ENCODE measurements around the gene LRR1. TPM values are rescaled to one million over a fixed set of nuclear protein-coding genes. Genes with fewer than 3 reads are reported as not detected.
A peak's percentile ranks its signal among the peaks of the same experiment; 100 is the strongest.

Gene LRR1
- total and polyA plus RNA-seq, 3 donors from 2014 or later: 23.8 to 85.7 (median 35.8) TPM

DNA sequence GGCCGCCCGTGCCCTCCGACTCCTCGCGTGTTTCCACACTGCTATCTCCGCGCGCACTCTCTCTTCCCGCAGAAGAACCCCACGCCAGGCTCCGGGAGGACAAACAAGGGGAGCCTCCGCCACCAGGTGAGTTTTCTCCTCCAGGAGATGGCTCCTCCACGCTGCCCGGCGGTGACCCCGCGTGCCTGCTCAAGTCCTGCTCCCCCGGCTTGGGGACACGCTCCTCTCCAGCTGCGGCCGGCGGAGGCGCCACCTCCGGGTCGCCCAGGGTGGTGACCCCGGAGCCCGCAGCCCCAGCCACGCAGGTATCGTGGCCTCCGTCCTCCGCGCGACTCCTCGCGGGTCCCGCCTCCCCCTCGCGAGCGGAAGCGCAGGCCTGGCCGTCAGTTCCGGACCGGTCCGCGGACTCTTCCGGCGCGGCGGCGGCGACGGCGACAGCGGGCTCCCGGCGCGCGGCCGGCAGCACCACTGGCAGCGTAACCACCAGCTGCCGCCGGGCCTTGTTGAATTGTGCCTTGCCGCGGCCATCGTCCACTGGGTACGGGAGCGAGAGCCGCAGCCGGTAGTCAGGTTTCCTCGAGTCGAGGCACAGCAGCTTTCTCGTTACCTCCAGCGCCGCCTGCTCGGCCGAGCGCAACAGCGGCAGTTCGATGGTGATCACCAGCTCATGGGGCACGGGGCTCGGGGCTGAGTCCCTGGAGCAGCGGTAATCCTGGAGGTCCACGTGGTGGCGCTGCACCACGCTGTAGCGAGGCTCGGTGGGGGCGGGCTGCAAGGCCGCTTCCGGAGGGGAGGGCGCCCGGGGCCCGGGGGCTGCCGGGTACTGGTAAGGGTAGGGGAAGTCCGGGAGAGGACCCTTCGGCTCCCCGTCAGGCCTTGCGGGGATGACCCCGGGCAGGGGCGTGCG is 35.2 kb downstream of the LRR1 start:
- DNase-seq: peak; percentile 95
- intact Hi-C loops (cut with DNase I; ENCODE audit: low total_unique reads): loop anchor here (5.0 kb wide), 1 partner anchor 133 kb away; the partner anchor contains the start of gene KLHDC2
- no peaks in the 10 kb centered on the region for H3K36me3 ChIP-seq (ENCODE audit: low read depth, missing control alignments)
- H3K27ac ChIP-seq: peak overlapping the region; percentile 96
- TF ChIP-seq, protein P1, sequence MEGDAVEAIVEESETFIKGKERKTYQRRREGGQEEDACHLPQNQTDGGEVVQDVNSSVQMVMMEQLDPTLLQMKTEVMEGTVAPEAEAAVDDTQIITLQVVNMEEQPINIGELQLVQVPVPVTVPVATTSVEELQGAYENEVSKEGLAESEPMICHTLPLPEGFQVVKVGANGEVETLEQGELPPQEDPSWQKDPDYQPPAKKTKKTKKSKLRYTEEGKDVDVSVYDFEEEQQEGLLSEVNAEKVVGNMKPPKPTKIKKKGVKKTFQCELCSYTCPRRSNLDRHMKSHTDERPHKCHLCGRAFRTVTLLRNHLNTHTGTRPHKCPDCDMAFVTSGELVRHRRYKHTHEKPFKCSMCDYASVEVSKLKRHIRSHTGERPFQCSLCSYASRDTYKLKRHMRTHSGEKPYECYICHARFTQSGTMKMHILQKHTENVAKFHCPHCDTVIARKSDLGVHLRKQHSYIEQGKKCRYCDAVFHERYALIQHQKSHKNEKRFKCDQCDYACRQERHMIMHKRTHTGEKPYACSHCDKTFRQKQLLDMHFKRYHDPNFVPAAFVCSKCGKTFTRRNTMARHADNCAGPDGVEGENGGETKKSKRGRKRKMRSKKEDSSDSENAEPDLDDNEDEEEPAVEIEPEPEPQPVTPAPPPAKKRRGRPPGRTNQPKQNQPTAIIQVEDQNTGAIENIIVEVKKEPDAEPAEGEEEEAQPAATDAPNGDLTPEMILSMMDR (IDR thresholded peaks at IDR 0.05): peak; percentile 75 to 85 (median 78)
- TF ChIP-seq POLR2A (IDR thresholded peaks at IDR 0.05): no peak
- H3K4me3 ChIP-seq: peak overlapping the region; percentile 95 to 99
- H3K4me1 ChIP-seq: peaks cover 19% of the 10 kb centered on the region
- 0% methylated on average over 12 to 76 of the region's 101 CpGs for WGBS, 2 donors
- H3K9me3 ChIP-seq: no peaks in the 10 kb centered on the region
- no peaks in the 10 kb centered on the region for H3K27me3 ChIP-seq

DNA sequence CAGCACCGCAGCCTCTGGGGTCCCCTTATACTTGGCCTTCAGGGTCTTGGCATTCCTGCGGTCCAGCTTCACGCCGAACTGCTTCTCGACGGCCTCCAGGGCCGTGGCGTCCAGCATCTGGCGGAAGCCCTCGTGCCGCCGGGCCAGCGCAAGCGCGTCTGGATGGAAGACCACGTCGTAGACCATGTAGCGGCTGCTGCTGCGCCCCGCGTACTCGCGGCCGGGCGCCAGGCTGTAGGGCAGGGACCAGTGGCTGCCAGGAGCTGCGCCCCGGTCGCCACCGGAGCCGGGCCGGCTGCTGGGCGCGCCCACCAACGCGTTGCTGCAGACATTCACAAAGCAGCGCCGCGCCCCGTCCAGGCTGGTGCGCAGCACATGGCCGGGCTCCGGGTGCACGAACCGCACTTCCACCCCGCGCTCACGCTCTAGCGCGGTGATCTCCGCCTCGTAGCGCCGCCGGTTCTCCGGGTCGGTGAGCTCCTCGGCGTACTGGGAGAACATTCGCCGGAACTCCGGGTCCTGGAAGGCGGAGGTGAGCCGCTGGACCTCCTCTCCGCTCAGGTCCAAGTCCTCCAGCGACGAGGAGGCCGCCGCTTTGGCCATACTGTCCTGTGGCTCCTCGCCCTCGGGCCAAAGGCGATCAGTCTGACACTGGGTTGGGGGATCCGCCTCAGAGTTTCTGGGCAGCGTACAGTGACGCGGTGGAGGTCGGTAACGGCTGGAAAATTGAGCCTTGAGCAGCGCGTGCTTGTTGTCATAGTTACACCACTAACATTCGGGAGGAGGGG is 36.0 kb downstream of the LRR1 start, which contains the start of gene DNAAF2:
Gene DNAAF2, minus strand, starts transcription at position 698 of the 788 bp plus-strand sequence. Its CDS starts 95 bp downstream, at position 603.
- intact Hi-C loops (cut with DNase I; ENCODE audit: low total_unique reads): loop anchor here (5.0 kb wide), 1 partner anchor 133 kb away; the partner anchor contains the start of gene KLHDC2
- Histone ChIP-seq H3K4me3 (peak within 1 kb of the TSS; percentile 95 to 99), H3K36me3 (ENCODE audit: low read depth, missing control alignments) (no peaks in the 10 kb centered on the region), H3K4me1 (peaks cover 19% of the 10 kb centered on the region), H3K9me3 (no peaks in the 10 kb centered on the region), H3K27ac (peak within 1 kb of the TSS; percentile 96), H3K27me3 (no peaks in the 10 kb centered on the region)
- WGBS, 2 donors: 0% methylated on average over 19 to 30 of the region's 80 CpGs
- DNase-seq: peak; percentile 80
- TF ChIP-seq, protein P1 (IDR thresholded peaks at IDR 0.05): no peak
- TF ChIP-seq POLR2A (IDR thresholded peaks at IDR 0.05): no peak

- H3K4me3 ChIP-seq: no peak overlapping the region
- H3K27ac ChIP-seq: no peak overlapping the region
- intact Hi-C loops (cut with DNase I; ENCODE audit: low total_unique reads): no loop called here
- H3K4me1 ChIP-seq: peaks cover 25% of the 10 kb centered on the region
- WGBS, 2 donors: 41 to 75% methylated on average over 1 of the region's 1 CpG
- no peaks in the 10 kb centered on the region for H3K9me3 ChIP-seq
- no peaks in the 10 kb centered on the region for H3K36me3 ChIP-seq (ENCODE audit: low read depth, missing control alignments)
- no peak for TF ChIP-seq POLR2A (IDR thresholded peaks at IDR 0.05)
- TF ChIP-seq, protein P1 (IDR thresholded peaks at IDR 0.05): no peak
- H3K27me3 ChIP-seq: no peaks in the 10 kb centered on the region
- no peak for DNase-seq
Measured at GRCh38 chr14:49636866-49637265, 38.1 kb downstream of the LRR1 start.

DNA sequence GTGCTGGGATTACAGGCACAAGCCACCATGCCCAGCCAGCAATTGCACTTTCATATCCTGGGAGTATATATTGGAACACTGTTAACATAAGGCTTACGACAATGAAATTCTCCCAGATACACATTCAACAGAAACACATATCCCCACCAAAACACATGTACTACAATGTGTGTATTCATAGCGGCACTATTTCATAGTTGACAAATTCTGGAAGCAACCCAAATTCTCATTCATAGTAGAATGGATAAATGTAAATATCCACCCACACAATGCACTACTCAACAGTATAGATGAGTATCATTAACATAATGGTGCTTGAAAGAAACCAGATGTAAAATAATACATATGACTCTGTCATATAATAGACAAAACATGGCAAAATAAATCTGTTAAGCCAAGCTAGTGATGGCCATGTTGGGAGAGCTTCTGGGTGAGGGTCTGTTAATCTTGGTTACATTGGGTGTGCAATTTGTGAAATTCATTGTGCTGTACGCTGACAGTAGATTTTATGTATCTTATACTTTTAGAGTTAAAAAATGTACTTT is 38.9 kb downstream of the LRR1 start:
- TF ChIP-seq, protein P1 (IDR thresholded peaks at IDR 0.05): no peak
- no peak for TF ChIP-seq POLR2A (IDR thresholded peaks at IDR 0.05)
- no peaks in the 10 kb centered on the region for H3K9me3 ChIP-seq
- no peak overlapping the region for H3K27ac ChIP-seq
- intact Hi-C loops (cut with DNase I; ENCODE audit: low total_unique reads): no loop called here
- no peak for DNase-seq
- peaks cover 25% of the 10 kb centered on the region for H3K4me1 ChIP-seq
- 88% methylated on average over 3 of the region's 3 CpGs for WGBS, 2 donors
- no peaks in the 10 kb centered on the region for H3K36me3 ChIP-seq (ENCODE audit: low read depth, missing control alignments)
- H3K27me3 ChIP-seq: no peaks in the 10 kb centered on the region
- H3K4me3 ChIP-seq: no peak overlapping the region
